HuH-7.5 (cell line): ENCODE results near the gene CDH26.
"Not testable (repeated sequence)": the region's sequence is repeated elsewhere in the genome, so short reads cannot be mapped to it uniquely, and the experiment has no call there.

Source experiments
- DNase-seq: peaks from one replicate; pipeline ENCODE4 v3.0.0; 2011; ENCODE audit warnings: low spot score

Gene CDH26

DNA sequence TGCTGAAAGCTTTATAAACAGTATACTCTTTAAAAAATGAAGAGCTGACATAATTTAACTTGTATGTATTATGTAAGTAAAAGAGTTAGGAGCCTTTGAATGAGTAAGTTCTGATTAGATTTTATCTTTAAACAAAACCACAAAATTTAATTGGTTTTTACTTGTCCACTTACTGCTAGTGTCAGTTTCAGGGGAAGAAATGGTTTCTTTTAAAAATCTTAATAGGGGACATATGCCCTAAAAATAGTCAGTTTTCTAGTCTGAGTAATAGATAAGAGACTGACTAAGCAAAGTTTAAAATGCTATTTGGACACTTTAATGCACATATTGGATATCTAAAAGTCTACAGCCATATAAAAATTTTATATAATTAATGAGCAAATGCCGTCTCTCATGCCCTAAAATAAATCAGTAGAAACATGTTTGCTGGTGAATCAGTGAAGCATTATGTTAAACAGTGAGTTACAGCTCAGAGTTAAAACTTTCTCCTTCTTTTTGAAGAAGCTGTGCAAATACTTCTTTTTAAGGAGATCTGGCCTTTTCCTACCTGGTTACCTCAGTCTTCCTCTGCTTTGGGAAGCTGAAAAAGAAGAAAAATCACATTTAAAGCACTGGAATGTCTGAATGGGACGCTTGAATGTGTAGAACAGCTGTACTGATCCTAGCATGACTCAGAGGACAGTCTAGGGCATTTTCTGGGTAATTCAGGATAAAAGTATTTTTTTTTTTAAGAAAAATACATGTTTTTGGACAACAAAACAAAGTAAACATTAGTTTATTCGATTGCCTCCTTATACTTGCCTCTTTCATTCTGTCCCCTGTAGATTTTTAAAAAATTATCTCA lies 55.3 kb downstream of the CDH26 start:
- DNase-seq = no peak

DNA sequence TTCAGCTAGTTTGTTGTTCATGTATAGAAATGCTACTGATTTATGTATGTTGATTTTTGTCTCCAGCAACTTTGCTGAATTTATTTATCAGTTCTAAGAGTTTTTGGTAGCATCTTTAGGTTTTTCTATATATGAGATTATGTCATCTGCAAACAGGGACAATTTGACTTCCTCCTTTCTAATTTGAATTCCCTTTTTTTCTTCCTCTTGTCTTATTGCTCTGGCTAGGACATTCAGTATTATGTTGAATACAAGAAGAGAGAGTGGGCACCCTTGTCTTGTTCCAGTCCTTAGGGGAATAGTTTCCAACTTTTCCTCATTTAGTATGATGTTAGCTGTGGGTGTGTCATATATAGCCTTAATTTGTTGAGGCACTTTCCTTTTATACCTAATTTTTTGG lies 58.2 kb downstream of the CDH26 start:
- no peak for DNase-seq

DNA sequence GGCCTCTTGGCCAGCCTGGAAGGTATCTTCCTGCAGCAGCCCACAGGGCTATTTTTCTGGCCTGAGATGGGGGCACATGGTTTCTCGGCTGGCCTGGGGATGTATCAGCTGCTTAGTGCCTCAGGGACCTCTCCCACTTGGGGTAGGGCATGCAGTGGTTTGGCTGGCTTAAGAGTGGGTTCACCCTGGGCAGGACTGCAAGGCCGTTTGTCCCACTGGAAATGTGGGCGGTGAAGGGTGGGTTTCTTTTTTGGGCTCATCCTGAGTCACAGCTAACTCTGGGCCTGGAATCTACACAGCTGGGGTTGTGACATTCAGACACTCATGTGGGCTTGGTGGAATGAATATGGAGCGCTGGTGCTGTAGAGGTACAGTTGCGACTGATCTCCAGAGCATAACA lies 62.0 kb downstream of the CDH26 start:
- DNase-seq = no peak

DNA sequence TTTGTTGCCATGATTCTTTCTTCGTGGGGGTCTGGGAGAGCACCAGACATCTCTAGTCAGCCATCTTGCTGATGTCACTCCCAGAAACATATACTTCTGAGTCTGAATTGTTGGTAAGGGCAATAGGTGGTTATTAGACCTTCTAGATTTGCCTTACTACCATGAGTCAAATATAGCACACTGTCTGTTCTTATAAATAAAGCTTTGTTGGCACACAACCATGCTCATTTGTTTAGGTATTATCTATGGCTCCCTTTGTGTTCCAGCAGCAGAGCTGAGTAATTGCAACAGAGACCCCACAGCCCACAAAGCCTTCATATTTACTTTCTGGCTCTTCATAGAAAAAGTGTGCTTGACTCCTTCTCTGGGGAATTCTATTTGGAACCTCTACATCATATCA lies 62.9 kb downstream of the CDH26 start:
- DNase-seq = no peak

DNA sequence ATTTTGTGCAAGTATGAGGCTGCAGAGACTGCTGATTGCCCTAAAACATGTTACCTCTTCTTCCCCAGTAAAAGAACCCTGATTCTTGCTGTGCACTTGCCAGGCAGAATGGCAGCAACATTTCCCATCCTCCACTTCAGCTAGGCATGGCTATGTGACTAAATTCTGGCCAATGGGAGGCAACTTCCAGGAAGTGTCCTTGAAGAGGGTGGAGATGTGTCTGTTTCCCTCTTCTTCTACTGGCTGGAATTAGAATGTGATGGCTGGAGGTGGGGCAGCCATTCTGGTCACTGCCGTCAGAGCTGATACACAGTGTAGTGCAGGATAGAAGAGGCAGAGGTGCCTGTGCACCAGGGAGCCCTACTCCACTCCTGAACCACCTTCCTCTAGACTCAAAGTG lies 64.6 kb downstream of the CDH26 start:
- DNase-seq = no peak

DNA sequence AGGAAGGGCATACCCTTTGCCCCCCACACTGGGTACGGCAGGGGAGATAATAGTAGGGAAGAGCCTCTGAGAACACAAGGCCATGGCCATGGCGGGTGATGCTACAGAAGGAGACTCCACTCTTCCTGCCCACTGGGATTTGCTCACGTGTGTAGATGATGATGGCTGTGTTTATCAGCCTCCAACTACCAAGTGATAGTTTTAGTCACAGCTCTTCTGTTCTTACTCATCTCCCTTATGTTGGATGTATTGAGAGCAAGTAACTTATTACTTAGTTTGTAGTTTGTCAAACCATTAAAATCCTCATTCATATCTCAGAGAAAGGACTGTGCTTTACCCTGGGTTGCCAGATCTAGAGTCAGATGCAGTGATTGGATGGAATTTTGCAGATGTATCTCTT lies 66.0 kb downstream of the CDH26 start:
- no peak for DNase-seq

DNA sequence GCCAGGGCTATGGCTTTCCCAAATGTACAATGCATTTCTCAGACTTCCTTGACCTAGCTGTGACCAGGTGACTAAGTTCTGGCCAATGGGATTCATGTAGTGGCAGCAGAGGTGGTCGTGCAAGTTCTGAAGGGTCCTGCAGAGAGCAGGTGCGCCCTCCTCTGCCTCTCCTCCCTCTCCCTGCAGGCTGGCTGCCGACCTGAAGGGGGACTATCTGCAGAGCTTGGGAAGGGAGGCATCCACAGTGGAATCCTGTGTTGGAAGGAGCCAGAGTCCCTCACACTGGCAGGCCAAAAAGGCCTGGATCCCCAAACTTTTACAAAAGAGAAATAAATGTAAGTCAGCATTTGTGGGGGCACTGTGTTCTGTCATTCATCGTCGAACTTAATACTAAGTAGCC lies 66.6 kb downstream of the CDH26 start:
- no peak for DNase-seq

DNA sequence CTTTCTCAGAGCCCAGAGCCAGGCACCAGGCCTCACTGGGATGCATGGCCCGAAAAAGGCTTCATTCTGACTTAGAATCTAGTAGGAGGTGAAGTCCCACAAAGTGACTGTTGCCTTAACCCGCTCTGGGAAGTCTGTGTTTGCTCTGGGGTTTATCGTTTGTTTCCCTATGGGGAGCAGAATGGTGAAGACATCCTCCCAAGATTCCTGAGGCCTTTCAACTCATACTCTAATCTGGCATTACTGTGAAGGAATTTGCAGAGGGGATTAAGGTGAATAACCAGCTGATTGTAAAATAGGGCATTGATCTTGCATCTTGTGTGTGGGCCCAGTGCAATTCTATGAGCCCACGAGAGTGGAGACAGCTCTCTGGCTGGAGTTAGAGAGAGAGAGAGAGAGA lies 67.8 kb downstream of the CDH26 start:
- no peak for DNase-seq

DNA sequence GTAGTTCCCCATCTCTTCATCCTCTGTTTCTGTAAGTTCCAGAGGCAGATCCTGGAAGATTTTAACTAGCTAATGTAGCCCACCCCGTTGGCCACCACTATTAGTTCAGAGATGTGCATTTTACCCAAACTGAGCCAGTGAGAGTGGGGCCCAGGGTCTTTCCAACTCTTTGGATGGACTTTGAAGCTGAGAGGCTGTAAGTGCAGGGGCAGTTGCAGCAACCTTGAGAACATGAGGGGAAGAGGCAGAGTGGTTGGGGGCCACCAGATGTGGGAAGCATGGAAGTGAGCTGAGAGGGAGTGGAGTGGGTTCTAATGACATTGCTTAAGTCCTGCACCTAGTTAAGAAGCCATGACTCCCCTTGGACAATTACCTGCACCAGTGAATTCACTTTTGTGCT lies 72.2 kb downstream of the CDH26 start:
- no peak for DNase-seq

DNA sequence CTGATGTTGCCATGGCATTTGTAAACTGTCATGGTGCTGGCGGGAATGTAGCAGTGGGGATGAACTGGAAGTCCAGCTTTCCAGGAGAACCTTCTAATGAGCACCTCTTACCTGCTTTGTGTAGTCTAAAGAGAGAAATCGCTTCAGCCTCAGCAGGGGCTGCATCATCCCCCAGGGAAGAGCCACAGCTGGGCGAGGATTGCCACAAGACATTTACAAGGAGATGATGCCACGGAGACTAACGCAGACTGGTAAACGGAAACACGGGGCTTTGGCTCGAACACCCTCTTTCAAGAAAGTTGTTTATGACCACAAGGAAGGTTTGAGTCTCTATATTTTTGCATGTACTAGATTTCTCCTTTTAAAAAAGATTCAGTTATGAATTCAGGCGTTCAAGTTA lies 72.9 kb downstream of the CDH26 start:
- no peak for DNase-seq

DNA sequence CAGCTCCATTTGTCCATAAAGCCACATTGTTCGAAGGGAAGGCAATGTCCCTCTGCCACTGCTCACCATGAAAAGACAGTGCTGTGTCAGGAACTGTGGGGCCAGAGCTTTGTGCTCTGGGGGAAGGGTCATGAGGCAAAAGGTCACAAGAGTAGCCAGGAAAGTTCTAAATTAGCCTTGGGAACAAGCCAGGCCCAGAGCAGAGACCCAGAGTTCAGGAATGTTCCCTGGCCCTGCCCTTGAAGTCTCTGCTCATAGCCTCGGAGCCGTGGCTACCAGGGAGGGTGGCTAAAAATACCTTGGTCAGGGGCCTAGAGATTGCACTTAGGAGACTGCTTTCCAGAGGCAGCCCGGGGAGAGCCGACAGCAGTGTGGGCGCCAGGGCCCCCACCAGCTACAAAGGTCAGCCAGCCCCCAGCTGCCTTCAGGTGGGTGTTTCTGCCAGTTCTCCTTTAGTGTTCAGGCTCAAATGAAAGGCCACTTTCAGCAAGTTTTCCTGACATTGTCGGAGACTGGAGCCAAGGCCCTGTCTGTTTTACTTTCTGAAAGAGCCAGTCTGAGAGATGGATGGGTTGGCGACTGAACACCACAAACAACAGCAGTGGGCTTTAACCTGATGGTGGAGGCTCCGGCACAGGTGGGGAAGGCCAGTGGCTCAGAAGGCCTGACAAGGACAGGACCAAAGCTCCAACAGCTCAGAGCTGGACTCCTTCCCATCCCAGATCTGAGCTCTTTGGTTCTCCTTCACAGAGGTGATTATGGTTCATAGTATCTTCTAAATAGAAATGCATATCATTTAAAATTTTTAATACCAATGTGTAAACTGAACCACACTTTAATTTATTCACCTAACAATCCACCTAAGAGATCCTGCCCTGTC lies 76.2 kb downstream of the CDH26 start:
- no peak for DNase-seq

DNA sequence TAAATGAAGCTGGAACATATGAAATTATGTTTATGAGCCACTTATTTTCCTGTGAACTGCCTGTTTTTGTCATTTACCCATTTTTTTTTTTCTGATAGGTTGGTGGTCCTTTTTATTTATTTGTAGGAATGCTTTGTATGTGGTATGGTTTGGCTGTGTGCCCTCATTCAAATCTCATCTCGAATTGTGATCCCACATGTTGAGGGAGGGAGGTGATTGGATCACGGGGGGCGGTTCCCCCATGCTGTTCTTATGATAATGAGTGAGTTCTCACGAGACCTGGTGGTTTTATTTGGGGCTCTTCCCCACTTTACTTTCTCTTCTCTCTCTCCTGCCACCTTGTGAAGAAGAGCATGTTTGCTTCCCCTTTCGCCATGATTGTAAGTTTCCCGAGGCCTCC lies 77.3 kb downstream of the CDH26 start:
- DNase-seq = no peak

DNA sequence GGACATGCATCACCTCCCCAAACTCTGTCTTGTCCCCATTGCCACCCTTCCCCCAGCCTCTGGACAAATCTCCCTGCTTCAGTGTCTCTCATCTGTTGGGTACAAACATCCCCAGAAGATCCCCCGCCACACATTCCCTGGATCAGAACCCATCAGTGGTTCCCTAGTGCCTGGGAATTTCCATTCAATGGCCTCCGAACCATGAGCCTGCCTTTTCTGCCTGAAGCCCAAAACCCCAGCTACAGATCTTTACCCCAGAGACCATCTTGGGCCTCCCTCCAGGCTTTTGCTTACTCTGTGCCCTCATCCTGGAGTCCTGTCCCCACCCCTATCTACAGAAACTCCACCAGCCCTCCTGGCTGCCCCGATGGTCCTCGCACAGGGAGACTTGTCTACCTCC lies 78.1 kb downstream of the CDH26 start:
- no peak for DNase-seq

DNA sequence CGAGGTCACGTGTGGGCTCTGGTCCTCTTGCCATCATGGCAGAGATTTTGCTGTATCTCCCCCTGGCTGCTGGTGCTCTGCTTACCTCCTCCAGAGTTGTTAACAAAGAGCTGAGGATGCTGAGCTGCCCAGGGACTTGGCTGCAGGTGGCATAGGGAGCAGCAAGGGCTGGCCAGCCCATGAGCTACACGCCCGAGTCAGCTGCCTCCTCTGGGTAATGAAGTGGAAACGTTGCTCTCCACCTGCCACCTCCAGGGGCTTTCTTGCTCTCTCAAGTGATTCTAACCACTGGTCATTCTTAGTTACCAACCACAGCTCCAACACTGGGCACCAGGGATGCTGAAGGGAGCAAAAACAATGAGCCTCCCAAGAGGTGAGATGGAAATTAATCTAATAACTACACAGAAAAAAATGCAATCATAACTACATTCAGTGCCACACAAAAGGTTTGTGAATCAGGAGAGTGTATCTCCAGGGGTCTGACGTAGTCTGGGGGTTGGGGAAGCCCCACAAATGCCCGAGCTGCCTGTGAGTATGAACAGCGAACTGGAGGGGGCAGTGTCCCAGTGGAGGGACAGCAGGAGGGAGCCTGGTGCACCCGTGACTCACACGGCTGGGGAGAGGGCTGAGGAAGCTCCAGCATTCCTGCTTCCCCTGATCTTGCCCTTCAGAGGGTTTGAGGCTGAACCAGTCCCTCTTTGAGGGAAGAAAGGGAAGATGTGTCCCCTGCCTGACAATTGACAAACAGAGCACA lies 78.7 kb downstream of the CDH26 start:
- no peak for DNase-seq

DNA sequence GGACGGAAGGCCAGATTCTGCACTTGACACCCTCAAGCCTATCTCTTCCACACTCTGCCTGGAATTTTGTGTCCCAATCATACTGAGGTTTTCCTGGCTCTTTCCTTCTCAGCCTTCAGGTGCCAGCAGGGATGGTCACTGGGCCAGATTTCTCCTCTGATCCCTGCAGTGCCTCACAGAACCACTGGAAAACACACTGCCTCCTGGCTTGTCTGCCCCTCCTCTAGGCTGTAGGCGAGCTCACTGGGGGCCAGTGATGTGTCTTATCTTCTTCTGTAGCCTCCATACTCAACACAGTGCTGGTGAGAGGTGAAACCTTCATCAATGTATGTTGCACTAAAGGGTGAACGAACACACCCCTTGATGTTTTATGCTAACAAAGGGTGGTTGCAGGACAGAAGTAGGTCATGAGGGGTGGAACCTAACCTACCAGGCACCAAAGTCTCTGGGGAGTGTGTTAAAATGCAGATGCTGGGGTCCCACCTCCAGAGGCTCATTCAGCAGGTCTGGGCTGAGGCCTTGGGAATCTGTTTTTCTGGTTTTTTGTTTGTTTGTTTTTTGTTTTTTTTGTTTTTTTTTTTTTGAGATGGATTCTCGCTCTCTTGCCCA lies 80.3 kb downstream of the CDH26 start:
- DNase-seq = no peak

DNA sequence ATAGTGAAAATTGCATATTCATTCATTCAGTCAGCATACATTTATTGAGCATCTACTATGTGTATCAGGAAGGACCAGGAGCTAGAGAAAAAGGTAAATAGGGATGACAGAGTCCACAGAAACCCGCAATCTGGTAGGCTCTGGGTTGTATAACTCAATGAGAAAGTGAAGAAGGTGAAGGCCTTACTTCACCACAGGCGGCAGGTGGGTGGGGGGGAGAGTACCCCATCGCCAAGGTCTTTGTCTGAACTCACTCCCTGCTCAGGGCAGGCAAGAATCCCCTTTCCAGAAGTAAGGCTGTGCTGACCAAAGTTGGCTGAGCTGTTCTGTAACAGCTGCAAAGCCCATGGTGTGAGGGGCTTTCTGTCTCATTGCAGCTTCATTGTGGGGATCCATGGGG lies 81.3 kb downstream of the CDH26 start:
- no peak for DNase-seq

DNA sequence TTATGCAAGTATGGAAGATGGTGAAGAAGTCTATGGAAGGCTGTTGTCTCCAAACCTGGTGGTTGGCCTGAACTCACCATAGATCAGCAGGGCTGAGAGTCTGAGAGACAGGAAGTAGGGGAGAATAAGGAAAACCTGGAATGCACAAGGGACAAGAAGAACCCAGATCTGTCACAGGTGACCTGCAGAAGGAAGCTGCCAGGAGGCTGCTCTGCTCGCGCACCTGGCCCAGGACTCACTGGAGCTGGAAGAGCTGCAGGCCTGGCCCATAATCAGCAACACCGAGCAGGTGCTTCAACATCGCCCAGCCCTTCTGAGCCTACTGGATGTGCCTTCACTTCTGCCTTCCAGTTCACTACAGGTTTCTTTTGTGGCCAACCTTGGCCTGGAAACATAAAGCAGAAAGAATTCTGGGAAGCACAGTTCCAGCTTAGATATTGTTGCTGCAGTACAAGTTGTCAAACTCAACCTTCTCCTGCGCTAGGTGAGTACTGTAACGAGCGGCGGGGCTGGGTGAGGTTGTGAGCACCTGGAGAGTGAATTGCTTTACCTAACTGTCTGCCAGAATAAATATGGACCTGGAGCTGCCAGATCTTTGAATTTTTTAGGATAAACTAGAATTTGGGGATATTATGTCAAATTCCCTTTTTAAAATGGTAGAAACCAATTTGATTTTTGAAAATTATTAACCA lies 82.4 kb downstream of the CDH26 start:
- DNase-seq = no peak

DNA sequence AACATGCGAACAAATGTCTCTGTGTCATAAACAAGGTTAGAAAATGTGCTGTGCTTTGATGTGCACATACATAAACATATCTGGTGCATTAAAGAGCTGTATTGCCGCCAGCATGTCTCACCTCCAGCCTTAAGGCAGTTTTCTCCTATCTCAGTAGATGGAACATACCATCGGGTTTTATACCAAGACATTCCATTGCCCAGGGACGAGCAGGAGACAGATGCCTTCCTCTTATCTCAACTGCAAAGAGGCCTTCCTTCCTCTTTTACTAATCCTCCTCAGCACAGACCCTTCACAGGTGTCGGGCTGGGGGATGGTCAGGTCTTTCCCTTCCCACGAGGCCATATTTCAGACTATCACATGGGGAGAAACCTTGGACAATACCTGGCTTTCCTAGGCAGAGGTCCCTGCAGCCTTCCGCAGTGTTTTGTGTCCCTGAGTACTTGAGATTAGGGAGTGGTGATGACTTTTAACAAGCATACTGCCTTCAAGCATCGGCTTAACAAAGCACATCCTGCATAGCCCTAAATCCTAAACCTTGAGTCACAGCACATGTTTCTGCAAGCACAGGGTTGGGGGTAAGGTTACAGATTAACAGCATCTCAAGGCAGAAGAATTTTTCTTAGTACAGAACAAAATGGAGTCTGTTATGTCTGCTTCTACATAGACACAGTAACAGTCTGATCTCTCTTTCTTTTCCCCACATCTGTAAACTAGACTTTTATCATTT lies 83.4 kb downstream of the CDH26 start:
- not testable (repeated sequence) for DNase-seq

DNA sequence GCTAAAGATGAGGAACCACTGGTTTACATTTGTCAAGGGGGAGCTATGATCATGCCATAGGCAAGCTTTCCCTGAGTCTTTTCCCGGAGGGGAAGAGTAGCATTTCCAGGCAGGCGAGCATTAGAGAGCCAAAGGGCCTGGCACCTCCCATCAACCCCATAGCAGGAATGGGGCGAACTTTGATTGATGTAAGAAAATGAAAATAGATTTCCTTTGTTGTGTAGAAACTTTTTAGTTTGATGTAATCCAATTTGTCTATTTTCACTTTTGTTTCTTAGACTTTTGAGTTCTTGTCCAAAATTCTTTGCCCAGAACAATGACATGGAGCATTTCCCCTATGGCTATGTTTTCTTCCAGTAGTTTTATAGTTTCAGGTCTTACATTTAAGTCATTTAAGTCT lies 85.2 kb downstream of the CDH26 start:
- no peak for DNase-seq

DNA sequence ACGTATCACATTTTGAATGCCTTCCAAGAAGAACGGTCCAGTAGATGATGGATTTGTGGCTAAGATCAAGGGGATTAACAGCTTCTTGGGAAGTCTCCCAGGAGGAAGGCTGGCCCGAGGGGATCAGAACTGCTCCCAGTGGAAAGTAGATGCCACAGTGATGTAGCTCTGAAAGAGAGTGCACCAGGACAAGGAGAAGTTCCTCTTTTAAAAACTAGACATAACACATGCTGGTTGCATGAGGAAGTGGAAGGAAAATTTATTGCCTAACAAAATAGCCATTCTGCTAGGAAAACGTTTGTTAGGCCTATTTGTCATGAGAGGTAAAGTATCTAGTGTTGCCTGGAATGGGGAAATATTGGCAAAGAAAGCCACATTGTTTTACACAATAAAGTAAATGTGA lies 87.8 kb downstream of the CDH26 start:
- DNase-seq = no peak

DNA sequence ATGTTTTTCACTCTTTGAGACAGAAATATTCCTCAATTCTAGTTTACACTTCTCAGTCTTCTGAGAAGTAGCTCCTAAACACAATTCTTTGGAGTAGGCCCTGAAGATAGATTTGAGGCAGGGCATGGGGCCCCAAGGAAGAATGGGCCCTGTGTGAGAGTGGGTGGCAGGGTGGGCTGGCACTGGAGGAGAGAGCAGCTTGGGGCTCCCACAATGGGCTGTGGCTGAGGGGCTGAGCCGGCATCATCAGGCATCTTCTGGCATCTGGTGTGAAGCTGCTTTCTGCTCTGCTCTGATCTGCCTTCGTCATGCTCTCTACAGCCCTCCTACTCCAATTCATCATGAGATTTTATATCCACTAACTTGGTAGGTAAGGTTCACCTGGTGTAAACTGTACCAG lies 88.2 kb downstream of the CDH26 start:
- DNase-seq = no peak
